M059J (cell line): ENCODE measurements around the gene STX16. TPM values are rescaled to one million over a fixed set of nuclear protein-coding genes. Genes with fewer than 3 reads are reported as not detected.

ENCODE experiments used
- DNase-seq: peaks from one replicate; pipeline ENCODE4 v3.0.0-alpha.2; 2012; ENCODE audit warnings: low read depth
- total RNA-seq: library from RNA; depleted of rRNA; stranded (reverse); fragments of >200 nt; shearing (Covaris generic); gene quantifications from 2 replicates; pipeline ENCODE4 v1.2.3, GENCODE V29; 2014

The STX16 gene
- total RNA-seq, 1 experiment from 2014 or later = 24.6 TPM

GRCh38 chr20:58675641-58676040 is 24.6 kb downstream of the STX16 start:
- DNase-seq = no peak

- no peak for DNase-seq
These were observed 25.1 kb downstream of the STX16 start for GRCh38 chr20:58676161-58676560.

- DNase-seq = no peak
These were observed 26.1 kb downstream of the STX16 start for GRCh38 chr20:58677079-58677604.

GRCh38 chr20:58677808-58678207 is 26.7 kb downstream of the STX16 start:
- DNase-seq = no peak

GRCh38 chr20:58678806-58679205 is 27.7 kb downstream of the STX16 start:
- no peak for DNase-seq

GRCh38 chr20:58682656-58683531 is 31.8 kb downstream of the STX16 start:
- peak; percentile 55 for DNase-seq

GRCh38 chr20:58684291-58684690 is 33.2 kb downstream of the STX16 start:
- no peak for DNase-seq

- no peak for DNase-seq
These were observed 34.9 kb downstream of the STX16 start for GRCh38 chr20:58685988-58686387.

GRCh38 chr20:58688414-58688813 is 37.3 kb downstream of the STX16 start:
- no peak for DNase-seq

- peak; percentile 17 for DNase-seq
These were observed 37.8 kb downstream of the STX16 start for GRCh38 chr20:58688840-58689239.

GRCh38 chr20:58690396-58691135 is 39.5 kb downstream of the STX16 start:
- no peak for DNase-seq

GRCh38 chr20:58691773-58692578 is 40.9 kb downstream of the STX16 start:
- no peak for DNase-seq

- peak; percentile 75 for DNase-seq
These were observed 41.6 kb downstream of the STX16 start, which contains the start of gene NPEPL1 for GRCh38 chr20:58692579-58693225. NPEPL1 (plus strand) TSS chr20:58692800; CDS start chr20:58692901, 101 bp downstream.

GRCh38 chr20:58693226-58694006 is 42.3 kb downstream of the STX16 start:
- DNase-seq = peak; percentile 16

- DNase-seq = no peak
These were observed 43.4 kb downstream of the STX16 start for GRCh38 chr20:58694241-58695083.

- DNase-seq = no peak
These were observed 44.1 kb downstream of the STX16 start for GRCh38 chr20:58695084-58695722.

- no peak for DNase-seq
These were observed 44.9 kb downstream of the STX16 start for GRCh38 chr20:58695895-58696375.

GRCh38 chr20:58696411-58696961 is 45.4 kb downstream of the STX16 start:
- no peak for DNase-seq
